ENCODE measurements around the gene OR10H4.
"Not testable (repeated sequence)": the region's sequence is repeated elsewhere in the genome, so short reads cannot be mapped to it uniquely, and the experiment has no call there.

The OR10H4 gene

GRCh38 chr19:15976836-15977689 lies 28.3 kb downstream of the OR10H4 start:
- TF ChIP-seq POLR2A (IDR thresholded peaks at IDR 0.05; ENCODE audit: low read length) (no peak), GATA1 (IDR thresholded peaks at IDR 0.05; ENCODE audit: low read depth, low read length) (no peak)
- DNase-seq = no peak

- no peak for TF ChIP-seq GATA1 (IDR thresholded peaks at IDR 0.05; ENCODE audit: low read depth, low read length)
- DNase-seq = no peak
Measured at GRCh38 chr19:15977690-15978089, 28.9 kb downstream of the OR10H4 start.

DNA sequence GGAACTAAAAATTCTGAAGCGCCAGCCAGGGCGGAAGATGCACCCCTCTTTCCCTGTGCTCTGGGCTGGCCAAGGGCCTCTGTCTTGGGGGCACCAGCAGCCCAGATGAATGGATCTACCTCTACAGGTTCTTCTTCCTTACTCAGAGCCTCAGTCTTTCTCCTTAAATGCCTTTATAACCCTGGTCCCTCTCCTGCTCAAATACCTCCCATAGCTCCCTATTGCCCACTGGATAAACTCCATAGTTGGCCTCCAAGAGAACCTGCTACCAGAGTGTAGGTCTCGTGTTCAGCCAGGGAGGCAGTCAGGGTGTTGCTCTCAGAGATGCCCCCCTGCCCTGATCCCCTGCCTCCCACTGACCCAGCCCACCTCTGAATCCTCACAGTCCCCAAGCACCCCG lies 30.5 kb downstream of the OR10H4 start:
- TF ChIP-seq GATA1 (IDR thresholded peaks at IDR 0.05; ENCODE audit: low read depth, low read length) (no peak), POLR2A (IDR thresholded peaks at IDR 0.05; ENCODE audit: low read length) (no peak)
- DNase-seq = no peak

GRCh38 chr19:15985831-15986230 lies 37.0 kb downstream of the OR10H4 start:
- DNase-seq = not testable (repeated sequence)

DNA sequence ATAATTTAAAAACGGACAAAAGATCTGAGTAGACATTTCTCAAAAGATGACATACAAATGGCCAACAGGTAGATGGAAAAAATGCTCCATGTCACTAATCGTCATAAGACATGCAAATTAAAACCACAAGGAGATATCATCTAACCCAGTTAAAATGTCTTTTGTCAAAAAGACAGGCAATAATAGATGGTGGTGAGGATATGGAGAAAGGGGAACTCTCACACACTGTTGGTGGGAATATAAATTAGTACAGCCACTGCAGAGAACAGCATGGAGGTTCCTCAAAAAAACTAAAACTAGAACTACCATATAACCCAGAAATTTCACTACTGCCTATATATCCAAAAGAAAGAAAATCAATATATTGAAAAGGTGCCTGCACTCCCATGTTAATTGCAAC lies 37.9 kb downstream of the OR10H4 start:
- DNase-seq = no peak
- TF ChIP-seq POLR2A (IDR thresholded peaks at IDR 0.05; ENCODE audit: low read length) (no peak), GATA1 (IDR thresholded peaks at IDR 0.05; ENCODE audit: low read depth, low read length) (no peak)

DNA sequence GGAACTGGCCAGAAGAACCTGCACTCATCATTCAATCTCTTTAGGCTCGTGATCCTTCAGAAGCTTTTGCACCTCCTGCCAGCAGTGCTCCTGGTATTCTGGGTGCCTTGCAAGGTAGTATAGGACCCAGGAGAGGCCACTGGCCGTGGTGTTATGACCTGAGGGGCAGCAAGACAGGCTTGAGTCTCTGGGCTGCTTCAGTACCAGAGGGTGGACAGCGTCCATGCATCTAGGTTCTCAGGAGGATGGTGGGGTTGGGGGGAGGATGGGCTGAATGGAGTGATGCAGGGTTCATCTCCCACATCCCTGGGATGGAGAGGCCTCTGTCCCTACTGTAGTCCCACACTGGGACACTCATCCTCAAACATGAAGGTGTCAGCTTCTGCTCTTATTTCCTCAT lies 41.1 kb downstream of the OR10H4 start:
- TF ChIP-seq POLR2A (IDR thresholded peaks at IDR 0.05; ENCODE audit: low read length) (no peak), GATA1 (IDR thresholded peaks at IDR 0.05; ENCODE audit: low read depth, low read length) (no peak)
- no peak for DNase-seq

DNA sequence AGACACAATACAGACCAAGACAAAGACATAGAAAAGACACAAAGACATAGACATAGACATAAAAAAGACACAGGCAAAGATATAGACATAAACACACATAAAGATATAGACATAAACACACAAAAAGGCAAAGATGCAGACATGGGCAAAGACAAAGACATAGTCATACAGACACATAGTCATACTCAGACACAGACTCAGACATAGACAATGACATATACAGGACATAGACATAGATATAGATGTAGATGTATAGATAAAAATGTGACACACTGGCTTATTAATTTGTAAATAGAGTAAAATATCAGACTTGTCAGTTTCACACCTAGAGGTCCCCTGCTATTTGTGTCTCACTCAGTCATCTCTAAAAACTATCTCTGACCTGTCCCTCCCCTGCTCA lies 42.8 kb downstream of the OR10H4 start:
- no peak for DNase-seq
- no peak for TF ChIP-seq POLR2A (IDR thresholded peaks at IDR 0.05; ENCODE audit: low read length)
- no peak for TF ChIP-seq GATA1 (IDR thresholded peaks at IDR 0.05; ENCODE audit: low read depth, low read length)

DNA sequence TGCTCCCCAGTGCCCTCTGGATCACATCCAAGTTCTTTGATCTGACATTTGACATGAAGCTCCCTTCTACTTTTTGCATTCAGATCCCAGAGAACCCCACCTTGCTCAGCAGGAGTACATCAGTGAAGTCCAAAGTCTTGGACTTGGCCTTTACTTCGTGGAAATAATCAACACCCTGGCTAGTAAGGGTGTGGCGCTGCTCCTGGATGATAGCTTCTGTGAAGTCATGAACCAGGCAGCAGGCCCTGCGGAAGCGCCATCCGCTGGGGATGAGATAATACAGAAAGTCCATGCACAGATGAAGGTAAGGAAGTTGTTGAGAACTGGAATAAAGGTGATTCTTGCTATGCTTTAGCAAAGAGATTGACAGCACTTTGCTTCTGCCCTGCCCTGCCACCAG lies 43.2 kb downstream of the OR10H4 start:
- TF ChIP-seq POLR2A (IDR thresholded peaks at IDR 0.05; ENCODE audit: low read length) = no peak
- no peak for TF ChIP-seq GATA1 (IDR thresholded peaks at IDR 0.05; ENCODE audit: low read depth, low read length)
- no peak for DNase-seq

GRCh38 chr19:15995536-15995935 lies 46.7 kb downstream of the OR10H4 start:
- TF ChIP-seq POLR2A (IDR thresholded peaks at IDR 0.05; ENCODE audit: low read length) (no peak), GATA1 (IDR thresholded peaks at IDR 0.05; ENCODE audit: low read depth, low read length) (no peak)
- DNase-seq = no peak

DNA sequence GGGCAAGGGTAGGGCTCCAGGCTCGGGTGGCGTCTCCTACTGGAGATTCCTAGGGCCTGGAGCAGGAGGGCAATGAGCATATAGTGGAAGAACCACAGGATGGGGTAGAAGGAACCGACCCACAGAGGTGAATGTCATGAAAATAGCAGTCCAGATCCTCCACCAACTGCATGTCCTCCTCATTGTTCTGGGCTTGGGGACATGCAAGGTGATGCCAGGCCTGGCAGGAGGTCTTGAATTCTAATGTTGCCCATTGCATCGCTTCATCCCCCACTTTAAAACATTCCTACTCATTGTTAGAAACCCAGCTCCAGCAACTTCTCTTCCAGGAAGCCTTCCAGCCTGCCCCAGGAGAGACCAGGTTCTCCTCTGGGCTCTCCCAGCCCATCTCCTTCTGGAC lies 49.4 kb downstream of the OR10H4 start:
- DNase-seq = no peak
- no peak for TF ChIP-seq GATA1 (IDR thresholded peaks at IDR 0.05; ENCODE audit: low read depth, low read length)
- no peak for TF ChIP-seq POLR2A (IDR thresholded peaks at IDR 0.05; ENCODE audit: low read length)

All from erythroblast (primary cell).